Activated T-helper 2 cell treated with anti-CD3 and anti-CD28 coated beads, Interferon-gamma antibody, Interleukin-2, Interleukin-4, amounts not matched to agents 10 μg/mL and 5 μg/mL and 100 μg/mL, durations not matched to agents 14 hours and 24 hours and 36 hours (primary cell): ENCODE data around the gene MAN2C1. TPM values are rescaled to one million over a fixed set of nuclear protein-coding genes. Genes with fewer than 3 reads are reported as not detected.

Experiments used
- DNase-seq: peaks from one replicate; pipeline ENCODE4 v3.0.0; 2021; ENCODE audit warnings: low spot score
- H3K27ac Mint-ChIP-seq: one replicate; pipeline ENCODE4 v1.8.0; 2021; ENCODE audit warnings: mixed read lengths
- H3K27me3 Mint-ChIP-seq: one replicate; pipeline ENCODE4 v1.8.0; 2021; ENCODE audit warnings: low read depth, mixed read lengths
- H3K36me3 Mint-ChIP-seq: one replicate; pipeline ENCODE4 v1.8.0; 2021; ENCODE audit warnings: low read depth, mixed read lengths
- H3K4me1 Mint-ChIP-seq: one replicate; pipeline ENCODE4 v1.8.0; 2021; ENCODE audit warnings: low read depth, mixed read lengths
- H3K4me3 Mint-ChIP-seq: one replicate; pipeline ENCODE4 v1.8.0; 2021; ENCODE audit warnings: low read depth, mild to moderate bottlenecking, moderate library complexity, mixed read lengths
- H3K9me3 Mint-ChIP-seq: one replicate; pipeline ENCODE4 v1.8.0; 2021; ENCODE audit warnings: mixed read lengths
- intact Hi-C: fragments of 100-400 bp; cut with micrococcal nuclease; formaldehyde crosslinking; loops from one replicate; pipeline ENCODE4 v1.15.1; 2023
- total RNA-seq: library from RNA; stranded (reverse); gene quantifications from 2 replicates; pipeline ENCODE4 v1.2.3, GENCODE V29; 2022

MAN2C1 gene
- total RNA-seq, 1 donor from 2014 or later = 240 TPM

GRCh38 chr15:75368689-75369239, 357 bp upstream of the MAN2C1 start:
- H3K9me3 Mint-ChIP-seq = no peaks in the 10 kb centered on the region
- H3K27me3 Mint-ChIP-seq = no peaks in the 10 kb centered on the region
- H3K36me3 Mint-ChIP-seq = peaks cover 67% of the 10 kb centered on the region
- peak overlapping the region; percentile 93 for H3K27ac Mint-ChIP-seq
- no peak for DNase-seq
- H3K4me1 Mint-ChIP-seq = peaks cover 16% of the 10 kb centered on the region
- peak overlapping the region; percentile 89 for H3K4me3 Mint-ChIP-seq
- intact Hi-C loops = loop anchor here (1.0 to 5.0 kb wide), 4 partner anchors 86 to 314 kb away; partner anchors contain the start of genes IMP3 and SNUPN

- no peak for DNase-seq
- Mint-ChIP-seq H3K4me1 (peaks cover 16% of the 10 kb centered on the region), H3K4me3 (peak overlapping the region; percentile 89), H3K27me3 (no peaks in the 10 kb centered on the region), H3K9me3 (no peaks in the 10 kb centered on the region), H3K36me3 (peaks cover 65% of the 10 kb centered on the region), H3K27ac (peak overlapping the region; percentile 22)
- intact Hi-C loops = loop anchor here (5.0 kb wide), 1 partner anchor 260 kb away; the partner anchor contains the start of gene SNUPN
These were observed 948 bp downstream of the MAN2C1 start for GRCh38 chr15:75367406-75367912.

GRCh38 chr15:75367006-75367405, 1.4 kb downstream of the MAN2C1 start:
- intact Hi-C loops = loop anchor here (5.0 kb wide), 1 partner anchor 260 kb away; the partner anchor contains the start of gene SNUPN
- Mint-ChIP-seq H3K4me3 (no peak overlapping the region), H3K36me3 (peaks cover 64% of the 10 kb centered on the region)

GRCh38 chr15:75366163-75366562, 2.2 kb downstream of the MAN2C1 start:
- Mint-ChIP-seq H3K4me1 (peaks cover 16% of the 10 kb centered on the region), H3K4me3 (no peak overlapping the region), H3K27ac (no peak overlapping the region), H3K27me3 (no peaks in the 10 kb centered on the region), H3K36me3 (peaks cover 59% of the 10 kb centered on the region), H3K9me3 (no peaks in the 10 kb centered on the region)
- intact Hi-C loops = loop anchor here (5.0 kb wide), 1 partner anchor 261 kb away; the partner anchor contains the start of gene SNUPN
- no peak for DNase-seq

More at GRCh38 chr15:75367006-75367405, 1.4 kb downstream of the MAN2C1 start:
- H3K27me3 Mint-ChIP-seq = no peaks in the 10 kb centered on the region
- H3K27ac Mint-ChIP-seq = no peak overlapping the region
- no peaks in the 10 kb centered on the region for H3K9me3 Mint-ChIP-seq
- peaks cover 16% of the 10 kb centered on the region for H3K4me1 Mint-ChIP-seq
- DNase-seq = no peak

- no peaks in the 10 kb centered on the region for H3K9me3 Mint-ChIP-seq
- no peak overlapping the region for H3K27ac Mint-ChIP-seq
- H3K4me1 Mint-ChIP-seq = peaks cover 15% of the 10 kb centered on the region
- peaks cover 57% of the 10 kb centered on the region for H3K36me3 Mint-ChIP-seq
- H3K4me3 Mint-ChIP-seq = no peak overlapping the region
- H3K27me3 Mint-ChIP-seq = no peaks in the 10 kb centered on the region
- no peak for DNase-seq
- intact Hi-C loops = loop anchor here (5.0 kb wide), 1 partner anchor 262 kb away; the partner anchor contains the start of gene SNUPN
These were observed 3.5 kb downstream of the MAN2C1 start for GRCh38 chr15:75364881-75365280.

GRCh38 chr15:75363786-75364185, 4.6 kb downstream of the MAN2C1 start:
- no peak overlapping the region for H3K4me3 Mint-ChIP-seq
- DNase-seq = no peak
- intact Hi-C loops = no loop called here
- no peak overlapping the region for H3K27ac Mint-ChIP-seq
- peaks cover 4% of the 10 kb centered on the region for H3K4me1 Mint-ChIP-seq
- H3K9me3 Mint-ChIP-seq = no peaks in the 10 kb centered on the region
- H3K27me3 Mint-ChIP-seq = no peaks in the 10 kb centered on the region
- peaks cover 47% of the 10 kb centered on the region for H3K36me3 Mint-ChIP-seq

GRCh38 chr15:75362642-75363249, 5.7 kb downstream of the MAN2C1 start:
- H3K4me1 Mint-ChIP-seq = peaks cover 3% of the 10 kb centered on the region
- no peak for DNase-seq
- H3K27me3 Mint-ChIP-seq = no peaks in the 10 kb centered on the region
- H3K4me3 Mint-ChIP-seq = no peak overlapping the region
- H3K9me3 Mint-ChIP-seq = no peaks in the 10 kb centered on the region
- intact Hi-C loops = no loop called here
- H3K36me3 Mint-ChIP-seq = peaks cover 45% of the 10 kb centered on the region
- H3K27ac Mint-ChIP-seq = no peak overlapping the region

- Mint-ChIP-seq H3K27me3 (no peaks in the 10 kb centered on the region), H3K9me3 (no peaks in the 10 kb centered on the region), H3K4me1 (peaks cover 3% of the 10 kb centered on the region), H3K36me3 (peaks cover 45% of the 10 kb centered on the region), H3K4me3 (no peak overlapping the region), H3K27ac (no peak overlapping the region)
- no peak for DNase-seq
- intact Hi-C loops = no loop called here
These were observed 6.3 kb downstream of the MAN2C1 start for GRCh38 chr15:75361989-75362641.

GRCh38 chr15:75361361-75361988, 6.9 kb downstream of the MAN2C1 start:
- H3K27me3 Mint-ChIP-seq = no peaks in the 10 kb centered on the region
- no peak overlapping the region for H3K27ac Mint-ChIP-seq
- DNase-seq = no peak
- no peak overlapping the region for H3K4me3 Mint-ChIP-seq
- H3K36me3 Mint-ChIP-seq = peaks cover 40% of the 10 kb centered on the region
- intact Hi-C loops = no loop called here
- no peaks in the 10 kb centered on the region for H3K4me1 Mint-ChIP-seq
- no peaks in the 10 kb centered on the region for H3K9me3 Mint-ChIP-seq

- Mint-ChIP-seq H3K9me3 (no peaks in the 10 kb centered on the region), H3K36me3 (peaks cover 35% of the 10 kb centered on the region), H3K4me3 (no peak overlapping the region), H3K27me3 (no peaks in the 10 kb centered on the region), H3K4me1 (no peaks in the 10 kb centered on the region), H3K27ac (no peak overlapping the region)
- no peak for DNase-seq
- intact Hi-C loops = no loop called here
These were observed 7.6 kb downstream of the MAN2C1 start for GRCh38 chr15:75360856-75361255.

- DNase-seq = no peak
- H3K4me1 Mint-ChIP-seq = no peaks in the 10 kb centered on the region
- intact Hi-C loops = no loop called here
- no peak overlapping the region for H3K27ac Mint-ChIP-seq
- H3K27me3 Mint-ChIP-seq = no peaks in the 10 kb centered on the region
- H3K4me3 Mint-ChIP-seq = no peak overlapping the region
- H3K36me3 Mint-ChIP-seq = peaks cover 31% of the 10 kb centered on the region
- H3K9me3 Mint-ChIP-seq = no peaks in the 10 kb centered on the region
These were observed 8.0 kb downstream of the MAN2C1 start for GRCh38 chr15:75360391-75360790.

GRCh38 chr15:75359537-75360250, 8.7 kb downstream of the MAN2C1 start:
- H3K27me3 Mint-ChIP-seq = no peaks in the 10 kb centered on the region
- no peak overlapping the region for H3K4me3 Mint-ChIP-seq
- intact Hi-C loops = no loop called here
- DNase-seq = no peak
- no peaks in the 10 kb centered on the region for H3K4me1 Mint-ChIP-seq
- no peaks in the 10 kb centered on the region for H3K9me3 Mint-ChIP-seq
- peaks cover 27% of the 10 kb centered on the region for H3K36me3 Mint-ChIP-seq
- no peak overlapping the region for H3K27ac Mint-ChIP-seq
